Astrocyte of the spinal cord (primary cell): ENCODE results near the gene SLC31A1.

Source experiments
- DNase-seq: peaks from one replicate; pipeline ENCODE4 v3.0.0; 2011; ENCODE audit warnings: low read depth, low spot score
- H3K4me3 ChIP-seq: 2 replicates; pipeline ENCODE4 v1.5.1; 2011; ENCODE audit warnings: low read depth, mild to moderate bottlenecking, low read length, moderate library complexity
- CTCF ChIP-seq: IDR thresholded peaks from 2 replicates; pipeline ENCODE4 v1.5.1; 2012; ENCODE audit warnings: low read depth, mild to moderate bottlenecking, low read length, inconsistent platforms
- in situ Hi-C: cut with HindIII; loops from 2 replicates; pipeline ENCODE4 v1.10.0; 2017; ENCODE audit warnings: low sequenced_read_pairs

SLC31A1 gene

GRCh38 chr9:113216406-113216805, 4.9 kb upstream of the SLC31A1 start:
- in situ Hi-C loops = no loop called here
- DNase-seq = no peak
- TF ChIP-seq CTCF = no peak
- H3K4me3 ChIP-seq = no peak overlapping the region

- no peak for DNase-seq
- no peak for TF ChIP-seq CTCF
- in situ Hi-C loops = no loop called here
- H3K4me3 ChIP-seq = no peak overlapping the region
Measured at GRCh38 chr9:113219186-113219936, 2.0 kb upstream of the SLC31A1 start.

GRCh38 chr9:113219969-113220368, 1.4 kb upstream of the SLC31A1 start:
- TF ChIP-seq CTCF = no peak
- H3K4me3 ChIP-seq = peak overlapping the region; percentile 97
- in situ Hi-C loops = no loop called here
- DNase-seq = peak; percentile 54

- no peak for TF ChIP-seq CTCF
- peak overlapping the region; percentile 97 for H3K4me3 ChIP-seq
- DNase-seq = no peak
- in situ Hi-C loops = no loop called here
Measured at GRCh38 chr9:113220467-113221002, 809 bp upstream of the SLC31A1 start.

- no peak for TF ChIP-seq CTCF
- in situ Hi-C loops = no loop called here
- DNase-seq = no peak
- H3K4me3 ChIP-seq = peak overlapping the region; percentile 97
Measured at GRCh38 chr9:113221800-113222481, 597 bp downstream of the SLC31A1 start.

GRCh38 chr9:113222482-113222841, 1.1 kb downstream of the SLC31A1 start:
- in situ Hi-C loops = no loop called here
- no peak for TF ChIP-seq CTCF
- no peak for DNase-seq
- H3K4me3 ChIP-seq = peak overlapping the region; percentile 97
